A673 (cell line): ENCODE measurements around the gene FAAP24. TPM values are rescaled to one million over a fixed set of nuclear protein-coding genes. Genes with fewer than 3 reads are reported as not detected.

Experiments used
- BruUV-seq: library from RNA; stranded (reverse); fragments of 400-500 nt; replicated peaks from 2 replicates; lab custom pipeline; 2021; lab: Mats Ljungman, UMichigan
- CTCF ChIA-PET: fragments of 300-600 bp; sonication (Branson Sonifier 250); formaldehyde crosslinking; loops from one replicate; lab custom pipeline; 2022; ENCODE audit warnings: antibody characterized with exemption; lab: Charles Lee
- POLR2A ChIA-PET: fragments of 300-600 bp; sonication (Branson Sonifier 250); formaldehyde crosslinking; loops from one replicate; lab custom pipeline; 2022; ENCODE audit warnings: antibody characterized with exemption; ENCODE audit not compliant: low non-redundant PET; lab: Charles Lee
- DNase-seq: peaks from one replicate; pipeline ENCODE4 v3.0.0-alpha.2; 2015; ENCODE audit warnings: low spot score
- H3K27ac ChIP-seq: fragments of 200-600 bp; sonication (generic); 2 replicates; pipeline ENCODE4 v1.5.1; 2016; ENCODE audit warnings: mixed run types, low read depth, mild to moderate bottlenecking, mixed read lengths, antibody characterized with exemption, low read length; ENCODE audit not compliant: poor library complexity, severe bottlenecking
- H3K27me3 ChIP-seq: fragments of 200-600 bp; sonication (generic); replicated peaks from 2 replicates; pipeline ENCODE4 v1.6.1; 2017; ENCODE audit warnings: mixed run types, low read depth, mild to moderate bottlenecking, mixed read lengths, antibody characterized with exemption, low read length; ENCODE audit not compliant: insufficient read depth, poor library complexity
- H3K36me3 ChIP-seq: fragments of 200-600 bp; sonication (generic); 2 replicates; pipeline ENCODE4 v1.6.1; 2016; ENCODE audit warnings: mixed run types, mild to moderate bottlenecking, mixed read lengths, antibody characterized with exemption, low read length; ENCODE audit not compliant: insufficient read depth, poor library complexity, severe bottlenecking
- H3K4me1 ChIP-seq: fragments of 200-600 bp; sonication (generic); 2 replicates; pipeline ENCODE4 v1.6.1; 2017; ENCODE audit warnings: mixed run types, mild to moderate bottlenecking, mixed read lengths, antibody characterized with exemption, low read length; ENCODE audit not compliant: insufficient read depth, poor library complexity, severe bottlenecking
- H3K4me3 ChIP-seq: fragments of 200-600 bp; sonication (generic); 2 replicates; pipeline ENCODE4 v1.5.1; 2016; ENCODE audit warnings: low read depth, mixed run types, mild to moderate bottlenecking, mixed read lengths, low read length; ENCODE audit not compliant: poor library complexity, severe bottlenecking
- H3K9me3 ChIP-seq: fragments of 200-600 bp; sonication (generic); 2 replicates; pipeline ENCODE4 v1.6.1; 2016; ENCODE audit warnings: mixed run types, low read depth, mild to moderate bottlenecking, mixed read lengths, antibody characterized with exemption, low read length; ENCODE audit not compliant: poor library complexity, severe bottlenecking
- EZH2 ChIP-seq: fragments of 200-600 bp; sonication (generic); IDR thresholded peaks from 2 replicates; pipeline ENCODE4 v1.6.1; 2017; ENCODE audit warnings: borderline replicate concordance, low read depth, mild to moderate bottlenecking, mixed read lengths, antibody characterized with exemption, low read length; ENCODE audit not compliant: poor library complexity, severe bottlenecking
- intact Hi-C: fragments of 100-400 bp; cut with micrococcal nuclease; formaldehyde crosslinking; loops from one replicate; pipeline ENCODE4 v1.10.0; 2022; ENCODE audit not compliant: unreplicated experiment
- total RNA-seq: library from RNA; stranded (reverse); gene quantifications from 2 replicates; pipeline ENCODE4 v1.2.3, GENCODE V29; 2021
- TF ChIP-seq, protein P1 (sequence below): fragments of 300-800, 200-600 bp; sonication (generic); conservative IDR thresholded peaks from 2 replicates; pipeline ENCODE4 v1.5.1; 2017; ENCODE audit warnings: low read depth, mild to moderate bottlenecking, antibody characterized with exemption, low read length, moderate library complexity, mixed read lengths

The FAAP24 gene
- total RNA-seq, 1 experiment from 2014 or later = 10.0 TPM

DNA sequence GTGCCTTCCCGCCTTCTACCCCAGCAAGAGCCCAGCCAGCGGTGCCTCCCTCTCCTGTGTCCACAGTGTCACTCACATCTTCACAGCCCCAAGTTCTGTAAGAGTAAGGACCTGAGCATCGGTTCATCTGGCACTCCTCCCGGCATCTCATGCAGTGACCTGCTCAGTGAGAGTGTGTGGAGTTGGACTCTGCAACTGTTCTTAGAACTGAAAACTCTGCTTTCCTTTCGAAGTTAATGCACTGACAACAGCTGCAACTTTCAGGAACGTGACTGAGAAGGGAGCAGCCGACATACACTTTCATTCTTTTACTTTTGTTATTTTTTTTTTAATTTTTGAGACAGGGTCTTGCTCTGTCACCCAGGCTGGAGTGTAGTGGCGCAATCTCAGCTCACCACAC lies 41.5 kb upstream of the FAAP24 start:
- Histone ChIP-seq H3K4me1 (no peaks in the 10 kb centered on the region), H3K9me3 (no peaks in the 10 kb centered on the region), H3K27ac (no peak overlapping the region), H3K27me3 (no peaks in the 10 kb centered on the region), H3K4me3 (no peak overlapping the region), H3K36me3 (peaks cover 20% of the 10 kb centered on the region)
- ChIA-PET CTCF (no interaction called here), POLR2A (no interaction called here)
- intact Hi-C loops = no loop called here
- no peak for DNase-seq
- BruUV-seq = no TSS peak
- TF ChIP-seq, protein P1, sequence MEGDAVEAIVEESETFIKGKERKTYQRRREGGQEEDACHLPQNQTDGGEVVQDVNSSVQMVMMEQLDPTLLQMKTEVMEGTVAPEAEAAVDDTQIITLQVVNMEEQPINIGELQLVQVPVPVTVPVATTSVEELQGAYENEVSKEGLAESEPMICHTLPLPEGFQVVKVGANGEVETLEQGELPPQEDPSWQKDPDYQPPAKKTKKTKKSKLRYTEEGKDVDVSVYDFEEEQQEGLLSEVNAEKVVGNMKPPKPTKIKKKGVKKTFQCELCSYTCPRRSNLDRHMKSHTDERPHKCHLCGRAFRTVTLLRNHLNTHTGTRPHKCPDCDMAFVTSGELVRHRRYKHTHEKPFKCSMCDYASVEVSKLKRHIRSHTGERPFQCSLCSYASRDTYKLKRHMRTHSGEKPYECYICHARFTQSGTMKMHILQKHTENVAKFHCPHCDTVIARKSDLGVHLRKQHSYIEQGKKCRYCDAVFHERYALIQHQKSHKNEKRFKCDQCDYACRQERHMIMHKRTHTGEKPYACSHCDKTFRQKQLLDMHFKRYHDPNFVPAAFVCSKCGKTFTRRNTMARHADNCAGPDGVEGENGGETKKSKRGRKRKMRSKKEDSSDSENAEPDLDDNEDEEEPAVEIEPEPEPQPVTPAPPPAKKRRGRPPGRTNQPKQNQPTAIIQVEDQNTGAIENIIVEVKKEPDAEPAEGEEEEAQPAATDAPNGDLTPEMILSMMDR = no peak
- TF ChIP-seq EZH2 = no peak

DNA sequence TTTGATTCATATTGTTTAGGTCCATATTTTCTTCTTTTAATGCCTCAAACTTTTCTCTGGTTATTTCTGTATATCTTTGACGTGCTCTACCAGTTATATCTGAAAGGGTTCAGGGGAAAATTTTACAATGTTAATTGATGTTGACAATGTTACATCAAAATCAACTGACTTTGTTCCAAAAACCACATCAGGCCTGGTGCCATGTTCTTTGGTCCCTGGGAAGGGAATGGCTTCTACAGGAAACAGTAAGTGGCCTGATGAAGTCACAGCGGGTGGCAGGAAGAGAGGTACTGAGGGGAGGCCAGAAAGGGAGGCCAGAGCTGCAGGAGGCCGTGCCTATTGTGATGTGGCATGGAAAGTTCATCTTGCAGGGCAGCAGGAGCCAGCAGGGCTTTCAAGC lies 38.5 kb upstream of the FAAP24 start:
- intact Hi-C loops = no loop called here
- CTCF ChIA-PET = no interaction called here
- no peaks in the 10 kb centered on the region for H3K4me1 ChIP-seq
- H3K4me3 ChIP-seq = no peak overlapping the region
- no peaks in the 10 kb centered on the region for H3K9me3 ChIP-seq
- no peak overlapping the region for H3K27ac ChIP-seq
- TF ChIP-seq, protein P1 = no peak
- no peak for TF ChIP-seq EZH2
- POLR2A ChIA-PET = no interaction called here
- H3K36me3 ChIP-seq = peaks cover 23% of the 10 kb centered on the region
- H3K27me3 ChIP-seq = no peaks in the 10 kb centered on the region
- DNase-seq = no peak
- BruUV-seq = no TSS peak

DNA sequence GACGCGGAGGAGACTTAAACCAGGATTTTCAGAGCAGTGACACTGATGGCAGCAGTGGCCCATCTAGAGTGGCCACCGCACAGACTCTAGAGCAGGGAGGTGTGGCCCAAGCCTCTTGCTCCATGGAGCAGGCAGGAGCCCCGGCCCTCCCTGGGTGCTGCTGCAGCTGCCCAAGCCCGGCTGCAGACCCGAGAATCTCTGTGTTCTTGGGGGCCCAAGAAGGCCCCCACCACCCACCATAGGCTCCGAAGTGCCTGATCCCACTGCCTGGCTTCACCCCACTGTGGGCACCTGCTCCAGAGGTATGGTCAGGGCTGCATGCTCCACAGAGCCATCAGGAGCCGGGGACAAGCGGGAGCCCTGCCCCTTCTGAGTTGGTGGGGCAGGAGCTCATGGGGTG lies 36.4 kb upstream of the FAAP24 start:
- H3K36me3 ChIP-seq = peaks cover 15% of the 10 kb centered on the region
- ChIA-PET CTCF (no interaction called here), POLR2A (no interaction called here)
- no peak overlapping the region for H3K27ac ChIP-seq
- no peak for DNase-seq
- no TSS peak for BruUV-seq
- no peaks in the 10 kb centered on the region for H3K4me1 ChIP-seq
- intact Hi-C loops = no loop called here
- no peak for TF ChIP-seq EZH2
- TF ChIP-seq, protein P1 = no peak
- H3K27me3 ChIP-seq = no peaks in the 10 kb centered on the region
- H3K4me3 ChIP-seq = no peak overlapping the region
- no peaks in the 10 kb centered on the region for H3K9me3 ChIP-seq
